Esophagus muscularis mucosa (tissue), 2 donors: ENCODE data around the gene RTTN.

Experiments
- POLR2A ChIP-seq: fragments of 450-650 bp; IDR thresholded peaks from one replicate; pipeline ENCODE4 v1.6.1; 2017; ENCODE audit warnings: antibody characterized with exemption, moderate library complexity, mild to moderate bottlenecking, low read depth
- POLR2AphosphoS5 ChIP-seq, 2 donors: sonication (generic); formaldehyde crosslinking; IDR thresholded peaks; one replicate each; pipeline ENCODE4 v1.6.1; 2017; ENCODE audit warnings: antibody characterized with exemption in 2 of 2

DNA sequence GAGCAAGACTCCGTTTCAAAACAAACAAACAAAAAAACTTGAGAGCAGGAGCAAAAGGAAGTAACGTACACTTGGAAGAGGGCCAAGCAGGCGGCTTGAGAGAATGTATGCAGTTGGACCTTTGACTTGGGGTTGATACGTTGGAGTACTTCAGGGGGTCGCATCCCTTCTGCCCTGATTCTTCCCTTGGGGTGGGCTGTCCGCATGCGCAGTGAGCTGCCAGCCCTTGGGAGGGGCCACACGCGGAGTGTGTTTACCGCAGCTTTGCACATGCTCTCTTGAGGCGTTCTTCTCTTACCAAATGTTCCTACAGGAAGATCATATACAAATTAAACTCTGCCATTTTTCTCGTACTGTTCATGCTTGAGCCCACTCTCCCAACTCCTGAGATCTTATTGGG lies 45.3 kb upstream of the RTTN start:
- TF ChIP-seq POLR2A (no peak), POLR2AphosphoS5 (IDR thresholded peaks at IDR 0.05) (no peak)
